AG04450 (cell line): ENCODE results near the gene EDN1. TPM values are rescaled to one million over a fixed set of nuclear protein-coding genes. Genes with fewer than 3 reads are reported as not detected.
"Not testable (repeated sequence)": the region's sequence is repeated elsewhere in the genome, so short reads cannot be mapped to it uniquely, and the experiment has no call there.

Source experiments
- CTCF ChIA-PET: fragments of 300-600, 350-600 bp; formaldehyde crosslinking; extraction: SDS; loops from one replicate; lab custom pipeline; 2022; ENCODE audit warnings: antibody characterized with exemption, inconsistent platforms; lab: Charles Lee
- POLR2A ChIA-PET: fragments of 350-600 bp; formaldehyde crosslinking; extraction: SDS; loops from one replicate; lab custom pipeline; 2021; ENCODE audit warnings: antibody characterized with exemption, inconsistent platforms; lab: Yijun Ruan, JAX
- DNase-seq: peaks from one replicate; pipeline ENCODE4 v3.0.0-alpha.2; 2011; ENCODE audit warnings: low read depth, low spot score
- H3K27ac ChIP-seq: one replicate; pipeline ENCODE4 v1.5.1; 2012; ENCODE audit warnings: low read depth, low read length, control low read depth
- H3K27me3 ChIP-seq: one replicate; pipeline ENCODE4 v1.6.0; 2012; ENCODE audit warnings: low read length; ENCODE audit not compliant: control insufficient read depth, insufficient read depth
- H3K4me3 ChIP-seq: 2 replicates; pipeline ENCODE4 v1.5.1; 2011; ENCODE audit warnings: mild to moderate bottlenecking, low read depth, low read length, control low read depth
- H3K9me3 ChIP-seq: 2 replicates; pipeline ENCODE4 v1.5.1; 2012; ENCODE audit warnings: low read length; ENCODE audit not compliant: control insufficient read depth, insufficient read depth
- polyA plus RNA-seq: library from polyadenylated mRNA; depleted of rRNA; stranded (reverse); fragments of >200 nt; gene quantifications from 2 replicates; pipeline ENCODE4 v1.2.3, GENCODE V29; 2011
- TF ChIP-seq, protein P1 (sequence below): IDR thresholded peaks from 2 replicates; pipeline ENCODE4 v1.5.1; 2011; ENCODE audit warnings: low read depth, low read length, control low read depth, inconsistent platforms

The EDN1 gene
- polyA plus RNA-seq, 1 experiment: 2.1 TPM

- DNase-seq: no peak
- no peaks in the 10 kb centered on the region for H3K9me3 ChIP-seq
- H3K27me3 ChIP-seq: no peaks in the 10 kb centered on the region
- TF ChIP-seq, protein P1, sequence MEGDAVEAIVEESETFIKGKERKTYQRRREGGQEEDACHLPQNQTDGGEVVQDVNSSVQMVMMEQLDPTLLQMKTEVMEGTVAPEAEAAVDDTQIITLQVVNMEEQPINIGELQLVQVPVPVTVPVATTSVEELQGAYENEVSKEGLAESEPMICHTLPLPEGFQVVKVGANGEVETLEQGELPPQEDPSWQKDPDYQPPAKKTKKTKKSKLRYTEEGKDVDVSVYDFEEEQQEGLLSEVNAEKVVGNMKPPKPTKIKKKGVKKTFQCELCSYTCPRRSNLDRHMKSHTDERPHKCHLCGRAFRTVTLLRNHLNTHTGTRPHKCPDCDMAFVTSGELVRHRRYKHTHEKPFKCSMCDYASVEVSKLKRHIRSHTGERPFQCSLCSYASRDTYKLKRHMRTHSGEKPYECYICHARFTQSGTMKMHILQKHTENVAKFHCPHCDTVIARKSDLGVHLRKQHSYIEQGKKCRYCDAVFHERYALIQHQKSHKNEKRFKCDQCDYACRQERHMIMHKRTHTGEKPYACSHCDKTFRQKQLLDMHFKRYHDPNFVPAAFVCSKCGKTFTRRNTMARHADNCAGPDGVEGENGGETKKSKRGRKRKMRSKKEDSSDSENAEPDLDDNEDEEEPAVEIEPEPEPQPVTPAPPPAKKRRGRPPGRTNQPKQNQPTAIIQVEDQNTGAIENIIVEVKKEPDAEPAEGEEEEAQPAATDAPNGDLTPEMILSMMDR: no peak
- ChIA-PET CTCF (interaction anchor here (0.7 to 1.1 kb wide), 3 partner anchors 17 to 272 kb away, joined by 3 to 4 read pairs (median 3); no protein-coding TSS in a partner anchor), POLR2A (no interaction called here)
- no peak overlapping the region for H3K27ac ChIP-seq
- H3K4me3 ChIP-seq: no peak overlapping the region
These were observed 42.0 kb downstream of the EDN1 start for GRCh38 chr6:12331951-12332749.

DNA sequence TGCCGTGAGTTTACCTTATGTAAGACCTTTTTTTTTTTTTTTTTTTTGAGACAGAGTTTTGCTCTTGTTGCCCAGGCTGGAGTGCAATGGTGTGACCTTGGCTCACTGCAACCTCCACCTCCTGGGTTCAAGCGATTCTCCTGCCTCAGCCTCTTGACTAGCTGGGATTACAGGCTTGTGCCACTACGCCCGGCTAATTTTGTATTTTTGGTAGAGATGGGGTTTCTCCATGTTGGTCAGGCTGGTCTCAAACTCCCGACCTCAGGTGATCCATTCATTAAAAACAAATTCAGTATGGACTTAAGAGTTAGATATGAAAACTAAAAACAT lies 42.6 kb downstream of the EDN1 start:
- H3K27ac ChIP-seq, DNase-seq, POLR2A ChIA-PET, H3K4me3 ChIP-seq, H3K27me3 ChIP-seq, H3K9me3 ChIP-seq: not testable (repeated sequence)
- CTCF ChIA-PET: interaction anchor here (0.7 kb wide), 1 partner anchor 45 kb away, joined by 4 read pairs; no protein-coding TSS in a partner anchor

- Histone ChIP-seq H3K27me3 (no peaks in the 10 kb centered on the region), H3K27ac (no peak overlapping the region), H3K4me3 (no peak overlapping the region), H3K9me3 (no peaks in the 10 kb centered on the region; the same call in 1 of the 2 replicates)
- no peak for DNase-seq
- TF ChIP-seq, protein P1: no peak
- ChIA-PET POLR2A (no interaction called here), CTCF (interaction anchor here (0.7 kb wide), 1 partner anchor 46 kb away, joined by 4 read pairs; no protein-coding TSS in a partner anchor)
These were observed 43.0 kb downstream of the EDN1 start for GRCh38 chr6:12333128-12333527.

GRCh38 chr6:12334526-12335130 lies 44.5 kb downstream of the EDN1 start:
- no peaks in the 10 kb centered on the region for H3K27me3 ChIP-seq
- no peak overlapping the region for H3K4me3 ChIP-seq
- POLR2A ChIA-PET: no interaction called here
- H3K27ac ChIP-seq: no peak overlapping the region
- H3K9me3 ChIP-seq: no peaks in the 10 kb centered on the region; the same call in 1 of the 2 replicates
- CTCF ChIA-PET: interaction anchor here (2.0 kb wide), 1 partner anchor 269 kb away, joined by 7 read pairs; no protein-coding TSS in a partner anchor
- DNase-seq: no peak
- TF ChIP-seq, protein P1: no peak

GRCh38 chr6:12335131-12335527 lies 45.0 kb downstream of the EDN1 start:
- no peaks in the 10 kb centered on the region; the same call in 1 of the 2 replicates for H3K9me3 ChIP-seq
- POLR2A ChIA-PET: no interaction called here
- CTCF ChIA-PET: interaction anchor here (2.0 kb wide), 1 partner anchor 268 kb away, joined by 7 read pairs; no protein-coding TSS in a partner anchor

More at GRCh38 chr6:12335131-12335527, 45.0 kb downstream of the EDN1 start:
- TF ChIP-seq, protein P1: no peak
- no peaks in the 10 kb centered on the region for H3K27me3 ChIP-seq
- H3K4me3 ChIP-seq: no peak overlapping the region
- no peak for DNase-seq
- no peak overlapping the region for H3K27ac ChIP-seq
